ENCODE results near the gene MGRN1. TPM values are rescaled to one million over a fixed set of nuclear protein-coding genes. Genes with fewer than 3 reads are reported as not detected.
A peak's percentile ranks its signal among the peaks of the same experiment; 100 is the strongest.

The MGRN1 gene
- total and polyA plus RNA-seq, 2 donors (not counting 1 experiment from before 2014, with no cell fraction given): 22.7 to 89.2 TPM

DNA sequence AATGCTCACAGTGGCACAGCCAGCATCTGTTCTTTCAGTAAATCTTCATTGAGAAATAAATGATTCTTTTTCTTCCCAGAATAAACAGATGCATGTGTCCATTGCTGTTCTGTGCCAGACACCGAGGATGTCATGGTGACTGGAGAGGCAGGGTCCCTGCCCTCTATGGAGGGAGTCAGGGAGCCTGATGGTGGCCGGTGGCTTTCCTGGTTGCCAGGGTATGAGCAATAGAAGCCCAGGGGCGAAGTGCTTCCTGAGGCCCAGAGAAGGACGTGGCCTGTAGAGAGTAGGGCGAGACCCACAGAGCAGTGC lies 38.8 kb downstream of the MGRN1 start:
- Histone ChIP-seq H3K36me3 (replicated peaks in 1 of 2; ENCODE audit: control extremely low read depth in 1 of 2, control insufficient read depth in 1 of 2, extremely low read depth in 1 of 2, insufficient read depth in 2 of 2, low read length in 1 of 2) (peaks cover 2 to 35% of the 10 kb centered on the region in 2 experiments), H2AFZ (ENCODE audit: insufficient read depth, low read depth, low read length, poor library complexity, severe bottlenecking) (no peak overlapping the region), H3K9me3 (ENCODE audit: control extremely low read depth in 1 of 3, control insufficient read depth in 2 of 3, insufficient read depth in 1 of 3, low read length in 2 of 3) (no peaks in the 10 kb centered on the region), H3K79me2 (ENCODE audit: control insufficient read depth, insufficient read depth, low read length) (peaks cover 10% of the 10 kb centered on the region), H4K20me1 (ENCODE audit: control insufficient read depth, insufficient read depth, low read length, poor library complexity, severe bottlenecking) (peaks cover 14% of the 10 kb centered on the region), H3K4me3 (ENCODE audit: control extremely low read depth in 1 of 5, extremely low read depth in 1 of 5, insufficient read depth in 1 of 5, low read depth in 2 of 5, low read length in 4 of 5) (no peak overlapping the region), H3K27ac (ENCODE audit: low read length in 2 of 2) (no peak overlapping the region), H3K27me3 (replicated peaks in 1 of 4; ENCODE audit: control extremely low read depth in 1 of 4, control insufficient read depth in 3 of 4, insufficient read depth in 4 of 4, low read length in 3 of 4) (no peaks in the 10 kb centered on the region), H3K4me1 (ENCODE audit: control insufficient read depth in 2 of 2, insufficient read depth in 2 of 2, low read length in 2 of 2) (peaks cover 17 to 36% of the 10 kb centered on the region in 2 donors), H3K4me2 (replicated peaks; ENCODE audit: low read depth, low read length, poor library complexity, severe bottlenecking) (no peak overlapping the region), H3K9ac (ENCODE audit: low read length) (no peak overlapping the region)
- WGBS (ENCODE audit: insufficient coverage): 36% methylated on average over 5 of the region's 5 CpGs
- ChIA-PET CTCF (no interaction called here), POLR2A (no interaction called here)
- TF ChIP-seq, protein P1, sequence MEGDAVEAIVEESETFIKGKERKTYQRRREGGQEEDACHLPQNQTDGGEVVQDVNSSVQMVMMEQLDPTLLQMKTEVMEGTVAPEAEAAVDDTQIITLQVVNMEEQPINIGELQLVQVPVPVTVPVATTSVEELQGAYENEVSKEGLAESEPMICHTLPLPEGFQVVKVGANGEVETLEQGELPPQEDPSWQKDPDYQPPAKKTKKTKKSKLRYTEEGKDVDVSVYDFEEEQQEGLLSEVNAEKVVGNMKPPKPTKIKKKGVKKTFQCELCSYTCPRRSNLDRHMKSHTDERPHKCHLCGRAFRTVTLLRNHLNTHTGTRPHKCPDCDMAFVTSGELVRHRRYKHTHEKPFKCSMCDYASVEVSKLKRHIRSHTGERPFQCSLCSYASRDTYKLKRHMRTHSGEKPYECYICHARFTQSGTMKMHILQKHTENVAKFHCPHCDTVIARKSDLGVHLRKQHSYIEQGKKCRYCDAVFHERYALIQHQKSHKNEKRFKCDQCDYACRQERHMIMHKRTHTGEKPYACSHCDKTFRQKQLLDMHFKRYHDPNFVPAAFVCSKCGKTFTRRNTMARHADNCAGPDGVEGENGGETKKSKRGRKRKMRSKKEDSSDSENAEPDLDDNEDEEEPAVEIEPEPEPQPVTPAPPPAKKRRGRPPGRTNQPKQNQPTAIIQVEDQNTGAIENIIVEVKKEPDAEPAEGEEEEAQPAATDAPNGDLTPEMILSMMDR (IDR thresholded peaks at IDR 0.05): no peak
- TF ChIP-seq EZH2 (IDR thresholded peaks at IDR 0.05; ENCODE audit: borderline replicate concordance, insufficient read depth, low read depth, low read length, poor library complexity, severe bottlenecking): no peak
- intact Hi-C loops (cut with micrococcal nuclease): no loop called here
- H3K27me3 Mint-ChIP-seq: no peaks in the 10 kb centered on the region
- H3K9me3 Mint-ChIP-seq (ENCODE audit: insufficient read depth): no peaks in the 10 kb centered on the region
- H3K4me1 Mint-ChIP-seq: peaks cover 23% of the 10 kb centered on the region
- H3K4me3 Mint-ChIP-seq: no peak overlapping the region
- no peak for DNase-seq
- peak overlapping the region; percentile 6 for H3K27ac Mint-ChIP-seq
- no peak for ATAC-seq (ENCODE audit: low read depth)

DNA sequence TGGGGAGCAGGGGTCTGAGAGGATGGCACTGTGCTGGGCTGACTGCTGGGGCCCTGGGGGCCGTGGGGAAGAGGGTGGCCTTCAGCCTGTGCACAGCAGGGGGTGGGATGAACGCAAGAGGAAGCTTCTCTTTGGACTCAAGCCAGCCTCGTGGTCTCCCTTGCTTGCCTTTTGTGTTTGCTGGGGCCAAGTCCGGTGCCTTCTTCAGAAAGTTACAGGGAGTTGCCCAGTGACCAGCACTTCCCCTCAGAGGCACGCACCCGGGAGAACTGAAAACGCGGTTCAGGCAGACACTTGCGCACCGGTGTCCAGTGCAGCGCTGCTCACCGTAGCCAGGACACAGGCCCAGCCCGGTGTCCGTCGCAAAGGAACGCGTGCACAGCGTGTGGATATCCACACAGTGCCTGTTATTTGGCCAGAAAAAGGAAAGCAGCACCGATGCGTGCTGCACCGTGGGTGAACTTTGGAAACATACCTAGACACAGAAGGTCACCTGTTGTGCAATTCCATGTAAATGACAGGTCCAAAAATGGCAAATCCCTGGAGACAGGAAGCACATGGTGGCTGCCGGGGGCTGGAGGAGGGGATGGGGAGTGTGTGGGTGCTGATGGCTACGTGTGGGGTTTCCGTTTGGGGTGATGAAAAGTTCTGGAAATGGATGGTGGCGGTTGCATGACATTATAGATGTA lies 39.3 kb downstream of the MGRN1 start:
- ChIA-PET CTCF (no interaction called here), POLR2A (no interaction called here)
- H3K36me3 ChIP-seq (replicated peaks in 1 of 2; ENCODE audit: control extremely low read depth in 1 of 2, control insufficient read depth in 1 of 2, extremely low read depth in 1 of 2, insufficient read depth in 2 of 2, low read length in 1 of 2): peaks cover 4 to 36% of the 10 kb centered on the region in 2 experiments
- H3K4me3 ChIP-seq (ENCODE audit: control extremely low read depth in 1 of 5, extremely low read depth in 1 of 5, insufficient read depth in 1 of 5, low read depth in 2 of 5, low read length in 4 of 5): no peak overlapping the region
- DNase-seq (no peak), ATAC-seq (ENCODE audit: low read depth) (no peak)
- no peak overlapping the region for H2AFZ ChIP-seq (ENCODE audit: insufficient read depth, low read depth, low read length, poor library complexity, severe bottlenecking)
- H3K27me3 Mint-ChIP-seq: no peaks in the 10 kb centered on the region
- peaks cover 23% of the 10 kb centered on the region for H3K4me1 Mint-ChIP-seq
- H3K79me2 ChIP-seq (ENCODE audit: control insufficient read depth, insufficient read depth, low read length): peaks cover 10% of the 10 kb centered on the region
- peaks cover 14% of the 10 kb centered on the region for H4K20me1 ChIP-seq (ENCODE audit: control insufficient read depth, insufficient read depth, low read length, poor library complexity, severe bottlenecking)
- no peak overlapping the region for H3K27ac ChIP-seq (ENCODE audit: low read length in 2 of 2)
- no peak for TF ChIP-seq EZH2 (IDR thresholded peaks at IDR 0.05; ENCODE audit: borderline replicate concordance, insufficient read depth, low read depth, low read length, poor library complexity, severe bottlenecking)
- TF ChIP-seq, protein P1 (IDR thresholded peaks at IDR 0.05): no peak
- peaks cover 17 to 36% of the 10 kb centered on the region in 2 donors for H3K4me1 ChIP-seq (ENCODE audit: control insufficient read depth in 2 of 2, insufficient read depth in 2 of 2, low read length in 2 of 2)
- no peaks in the 10 kb centered on the region for H3K27me3 ChIP-seq (replicated peaks in 1 of 4; ENCODE audit: control extremely low read depth in 1 of 4, control insufficient read depth in 3 of 4, insufficient read depth in 4 of 4, low read length in 3 of 4)
- intact Hi-C loops (cut with micrococcal nuclease): no loop called here
- H3K9ac ChIP-seq (ENCODE audit: low read length): no peak overlapping the region
- WGBS (ENCODE audit: insufficient coverage): 37% methylated on average over 23 of the region's 25 CpGs
- H3K9me3 ChIP-seq (ENCODE audit: control extremely low read depth in 1 of 3, control insufficient read depth in 2 of 3, insufficient read depth in 1 of 3, low read length in 2 of 3): no peaks in the 10 kb centered on the region
- H3K4me2 ChIP-seq (replicated peaks; ENCODE audit: low read depth, low read length, poor library complexity, severe bottlenecking): peak overlapping the region; percentile 7
- peak overlapping the region; percentile 22 for H3K27ac Mint-ChIP-seq
- H3K9me3 Mint-ChIP-seq (ENCODE audit: insufficient read depth): no peaks in the 10 kb centered on the region
- H3K4me3 Mint-ChIP-seq: peak overlapping the region; percentile 35

All from B cell (primary cell).